Measurements from ENCODE around the gene KDM5C. TPM values are rescaled to one million over a fixed set of nuclear protein-coding genes. Genes with fewer than 3 reads are reported as not detected.

Gene KDM5C
- total and polyA plus RNA-seq, 12 donors = 16.4 to 56.1 (median 32.8) TPM

DNA sequence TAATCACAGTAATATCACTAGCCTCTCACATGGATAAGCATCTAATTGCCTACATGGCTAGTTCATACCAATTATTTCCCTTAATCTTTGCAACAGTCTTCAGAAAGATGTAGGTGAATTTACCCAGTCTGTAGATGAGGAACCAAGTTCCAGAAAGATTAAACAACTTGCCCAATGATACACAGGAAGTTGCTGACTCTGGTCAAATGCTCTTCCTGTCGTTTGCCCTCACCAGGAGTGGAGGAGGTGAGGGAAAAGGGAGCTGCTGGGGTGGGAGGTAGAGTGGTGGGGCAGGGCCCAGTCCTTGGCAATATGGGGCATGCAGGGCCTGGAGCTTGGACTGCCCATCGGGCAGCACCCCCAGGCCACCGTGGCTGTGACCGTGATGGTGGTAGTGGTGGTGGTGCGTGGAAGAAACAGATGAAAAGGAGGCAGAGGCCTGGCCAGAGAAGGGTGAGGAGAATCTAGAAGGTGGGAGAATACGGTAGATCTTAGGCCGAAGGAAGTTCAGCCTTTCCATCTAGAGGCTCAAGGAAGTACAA, 2.3 kb upstream of the KDM5C start:
- Histone ChIP-seq H3K9me3 (no peaks in the 10 kb centered on the region), H3K4me3 (no peak overlapping the region), H3K27me3 (peaks cover 0 to 18% (median 0%) of the 10 kb centered on the region in 7 donors), H3K36me3 (no peaks in the 10 kb centered on the region), H3K27ac (peak overlapping the region in 1 of 10 donors; percentile 39), H3K4me1 (peaks cover 0 to 32% (median 16%) of the 10 kb centered on the region in 9 donors)
- intact Hi-C loops (cut with DNase I) = loop anchor here in 3 of 10 donors (10.0 kb wide), 3 partner anchors 132 to 208 kb away; partner anchors contain the start of genes HSD17B10 (in 1 of the 3), KANTR (in 1 of the 3), RIBC1 (in 1 of the 3) and SMC1A (in 1 of the 3)
- 81 to 83% methylated on average over 7 of the region's 7 CpGs for WGBS, 2 donors
- TF ChIP-seq CTCF (IDR thresholded peaks at IDR 0.05) = no peak
- ATAC-seq (no peak), DNase-seq (no peak)

DNA sequence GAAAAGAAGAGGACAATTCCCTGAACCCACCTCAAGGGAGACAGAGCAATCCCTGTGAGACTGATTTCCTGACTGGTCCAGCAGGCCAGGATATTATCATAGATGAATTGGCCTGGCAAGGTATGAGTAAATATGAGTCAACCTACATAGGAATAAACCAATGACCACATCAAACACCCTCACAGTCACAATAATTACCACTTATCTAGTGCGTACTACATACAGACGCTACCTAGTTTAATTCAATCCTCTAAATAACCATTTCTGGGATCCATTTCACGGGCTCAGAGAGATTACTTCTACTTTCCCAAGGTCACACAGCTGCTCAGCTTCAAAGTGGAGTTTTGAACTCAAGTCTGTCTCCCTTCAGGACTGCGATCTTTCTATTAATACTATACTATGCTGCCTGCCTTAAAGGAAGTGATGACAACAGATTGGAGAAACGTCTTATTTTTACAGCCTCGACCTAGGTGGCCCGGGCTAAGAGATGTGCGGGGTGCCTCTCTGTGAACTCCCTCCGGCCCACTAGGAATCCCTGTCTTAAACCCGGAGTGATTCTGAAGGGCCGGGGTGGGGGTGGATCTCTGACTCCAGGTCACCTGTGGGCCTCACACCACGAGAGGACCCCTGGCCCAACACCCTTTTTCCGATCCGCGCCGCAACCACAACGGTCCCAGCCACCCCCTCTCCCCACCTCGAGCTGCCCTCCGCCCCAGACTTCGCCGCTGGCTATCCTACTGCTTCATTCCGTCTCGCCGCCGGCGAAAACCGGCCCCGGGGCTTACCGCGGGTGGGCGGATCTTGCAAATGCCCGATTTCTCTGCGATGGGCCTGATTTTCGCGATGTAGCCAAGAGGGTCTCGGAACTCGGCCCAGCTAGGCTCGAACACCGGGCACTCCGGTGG, 800 bp downstream of the KDM5C start:
- peak in 6 of 8 donors; percentile 8 to 50 (median 22) for ATAC-seq
- peaks cover 0 to 24% (median 0%) of the 10 kb centered on the region in 9 donors for H3K36me3 ChIP-seq
- no peaks in the 10 kb centered on the region for H3K9me3 ChIP-seq
- intact Hi-C loops (cut with DNase I) = loop anchor here in 3 of 10 donors (10.0 kb wide), 3 partner anchors 129 to 211 kb away; partner anchors contain the start of genes HSD17B10 (in 1 of the 3), KANTR (in 1 of the 3), RIBC1 (in 1 of the 3) and SMC1A (in 1 of the 3)
- peaks cover 0 to 42% (median 23%) of the 10 kb centered on the region in 9 donors for H3K4me1 ChIP-seq
- no peak for TF ChIP-seq CTCF (IDR thresholded peaks at IDR 0.05)
- DNase-seq = no peak
- peaks cover 0 to 3% (median 0%) of the 10 kb centered on the region in 7 donors for H3K27me3 ChIP-seq
- H3K27ac ChIP-seq = peak overlapping the region; percentile 82 to 95 (median 90)
- 0 to 1% methylated on average over 31 to 40 of the region's 40 CpGs for WGBS, 2 donors
- H3K4me3 ChIP-seq = peak overlapping the region; percentile 65 to 99 (median 89)

GRCh38 chrX:53223068-53223693, 1.8 kb downstream of the KDM5C start:
- peak overlapping the region; percentile 65 to 99 (median 89) for H3K4me3 ChIP-seq
- H3K27ac ChIP-seq = peak overlapping the region in 3 of 10 donors; percentile 90 to 95 (median 95)
- intact Hi-C loops (cut with DNase I) = loop anchor here in 3 of 10 donors (10.0 kb wide), 3 partner anchors 128 to 212 kb away; partner anchors contain the start of genes HSD17B10 (in 1 of the 3), KANTR (in 1 of the 3), RIBC1 (in 1 of the 3) and SMC1A (in 1 of the 3)
- no peaks in the 10 kb centered on the region for H3K27me3 ChIP-seq
- TF ChIP-seq CTCF (IDR thresholded peaks at IDR 0.05) = no peak
- no peaks in the 10 kb centered on the region for H3K9me3 ChIP-seq
- ATAC-seq = no peak
- peaks cover 0 to 34% (median 0%) of the 10 kb centered on the region in 9 donors for H3K36me3 ChIP-seq
- WGBS, 2 donors = 24 to 29% methylated on average over 2 of the region's 2 CpGs
- DNase-seq = no peak
- peaks cover 0 to 42% (median 23%) of the 10 kb centered on the region in 9 donors for H3K4me1 ChIP-seq
